NT2/D1 (cell line): Measurements from ENCODE around the gene MRPL18.
"Not testable (repeated sequence)": the region's sequence is repeated elsewhere in the genome, so short reads cannot be mapped to it uniquely, and the experiment has no call there.

ENCODE experiments used
- DNase-seq: peaks from one replicate; pipeline ENCODE4 v3.0.0-alpha.2; 2011; ENCODE audit warnings: low read depth, low spot score
- H3K27me3 ChIP-seq: 2 replicates; pipeline ENCODE4 v1.6.0; 2011; ENCODE audit warnings: mild to moderate bottlenecking; ENCODE audit not compliant: insufficient read length, insufficient read depth
- H3K36me3 ChIP-seq: 2 replicates; pipeline ENCODE4 v1.6.1; 2011; ENCODE audit warnings: mild to moderate bottlenecking, low read length, mixed read lengths; ENCODE audit not compliant: insufficient read depth, insufficient read length
- H3K4me1 ChIP-seq: 2 replicates; pipeline ENCODE4 v1.5.1; 2011; ENCODE audit not compliant: insufficient read depth, insufficient read length
- H3K4me3 ChIP-seq: 2 replicates; pipeline ENCODE4 v1.5.1; 2011; ENCODE audit warnings: low read depth; ENCODE audit not compliant: insufficient read length
- H3K9ac ChIP-seq: 2 replicates; pipeline ENCODE4 v1.6.0; 2011; ENCODE audit warnings: low read depth; ENCODE audit not compliant: insufficient read length
- H3K9me3 ChIP-seq: 2 replicates; pipeline ENCODE4 v1.5.1; 2011; ENCODE audit warnings: mild to moderate bottlenecking, low read length; ENCODE audit not compliant: insufficient read depth
- SUZ12 ChIP-seq: IDR thresholded peaks from 2 replicates; pipeline ENCODE4 v1.6.1; 2011; ENCODE audit not compliant: insufficient read length, insufficient read depth; ENCODE audit errors: extremely low read depth
- YY1 ChIP-seq: IDR thresholded peaks from 2 replicates; pipeline ENCODE4 v1.6.1; 2011; ENCODE audit not compliant: insufficient read length, insufficient read depth
- ZNF274 ChIP-seq: IDR thresholded peaks from 2 replicates; pipeline ENCODE4 v1.6.1; 2011; ENCODE audit warnings: mild to moderate bottlenecking, low read depth, low read length

MRPL18 gene

DNA sequence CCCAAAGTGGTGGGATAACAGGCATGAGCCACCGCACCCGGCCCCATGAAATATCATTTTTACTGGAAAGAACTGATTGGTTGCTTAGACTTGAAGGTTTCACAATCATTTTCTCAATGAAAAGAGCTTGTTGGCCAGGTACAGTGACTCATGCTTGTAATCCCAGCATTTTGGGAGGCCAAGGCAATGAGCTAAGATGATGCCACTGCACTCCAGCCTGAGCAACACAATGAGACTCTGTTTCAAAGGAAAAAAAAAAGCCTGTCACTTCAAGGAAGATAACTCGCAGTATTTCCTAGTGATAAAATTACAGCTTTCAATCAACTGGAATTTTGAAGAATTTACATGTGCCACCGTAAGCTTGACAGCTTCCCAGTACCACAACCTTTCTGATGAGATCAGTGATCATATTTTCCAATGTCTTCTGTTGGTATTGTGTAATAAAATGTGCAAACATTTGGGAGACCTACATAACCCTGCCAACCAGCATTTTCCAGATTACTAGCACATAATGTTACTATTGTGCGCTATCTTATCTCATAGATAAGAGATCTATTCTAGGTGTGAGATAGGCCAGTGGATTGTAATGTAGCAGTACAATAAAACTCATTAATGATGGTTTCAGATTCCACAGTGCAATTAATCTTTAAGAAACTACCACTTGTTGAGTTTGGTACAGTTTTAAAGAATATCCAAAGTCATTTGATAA lies 17.0 kb downstream of the MRPL18 start:
- H3K9me3 ChIP-seq = no peaks in the 10 kb centered on the region
- H3K36me3 ChIP-seq = no peaks in the 10 kb centered on the region
- H3K4me1 ChIP-seq = no peaks in the 10 kb centered on the region
- no peak for TF ChIP-seq SUZ12
- no peak overlapping the region for H3K9ac ChIP-seq
- H3K27me3 ChIP-seq = no peaks in the 10 kb centered on the region
- H3K4me3 ChIP-seq = no peak overlapping the region
- DNase-seq = no peak

DNA sequence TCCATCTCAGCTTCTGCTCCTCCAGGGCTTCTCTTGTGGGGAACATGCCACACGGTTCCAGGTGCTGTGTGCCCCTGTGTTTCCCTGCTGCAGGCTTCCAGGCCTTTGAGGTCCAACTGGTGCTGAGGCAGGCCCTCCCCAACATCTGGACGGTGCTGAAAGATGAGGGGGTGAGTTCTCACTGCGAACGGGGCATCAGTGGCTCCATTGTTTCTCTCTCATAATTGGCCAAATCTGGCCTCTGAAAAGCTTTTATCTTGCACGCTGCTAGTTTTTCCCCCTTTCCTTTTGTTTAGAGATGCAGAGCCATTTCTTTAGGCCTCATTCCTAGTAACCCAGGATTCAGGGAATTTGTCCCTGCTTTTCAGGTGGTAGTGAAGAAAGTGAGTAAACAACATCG lies 18.4 kb downstream of the MRPL18 start:
- Histone ChIP-seq H3K4me1 (no peaks in the 10 kb centered on the region), H3K9me3 (no peaks in the 10 kb centered on the region), H3K36me3 (no peaks in the 10 kb centered on the region), H3K9ac (no peak overlapping the region), H3K4me3 (no peak overlapping the region), H3K27me3 (no peaks in the 10 kb centered on the region)
- TF ChIP-seq SUZ12 (no peak), ZNF274 (no peak), YY1 (no peak)
- DNase-seq = no peak

DNA sequence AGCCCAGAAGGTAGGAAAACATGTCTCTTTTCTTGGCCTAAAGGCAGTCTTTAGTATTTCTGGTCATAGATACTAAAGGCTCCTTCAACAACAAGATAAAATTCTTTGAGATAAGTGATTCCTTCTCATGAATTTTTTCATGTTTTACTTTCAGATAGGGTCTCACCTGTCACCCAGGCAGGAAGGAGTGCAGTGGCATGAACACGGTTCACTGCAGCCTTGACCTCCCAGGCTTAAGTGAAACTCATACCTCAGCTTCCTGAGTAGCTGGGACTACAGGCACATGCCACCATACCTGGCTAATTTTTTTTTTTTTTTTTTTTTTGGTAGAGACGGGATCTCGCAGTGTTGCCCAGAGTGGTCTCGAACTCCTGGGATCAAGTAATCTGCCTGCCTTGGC lies 18.9 kb downstream of the MRPL18 start:
- H3K9me3 ChIP-seq = no peaks in the 10 kb centered on the region
- H3K27me3 ChIP-seq = no peaks in the 10 kb centered on the region
- no peak for DNase-seq
- no peaks in the 10 kb centered on the region for H3K36me3 ChIP-seq
- no peak for TF ChIP-seq SUZ12
- no peak for TF ChIP-seq YY1
- no peak for TF ChIP-seq ZNF274
- no peaks in the 10 kb centered on the region for H3K4me1 ChIP-seq
- no peak overlapping the region for H3K9ac ChIP-seq
- H3K4me3 ChIP-seq = no peak overlapping the region

DNA sequence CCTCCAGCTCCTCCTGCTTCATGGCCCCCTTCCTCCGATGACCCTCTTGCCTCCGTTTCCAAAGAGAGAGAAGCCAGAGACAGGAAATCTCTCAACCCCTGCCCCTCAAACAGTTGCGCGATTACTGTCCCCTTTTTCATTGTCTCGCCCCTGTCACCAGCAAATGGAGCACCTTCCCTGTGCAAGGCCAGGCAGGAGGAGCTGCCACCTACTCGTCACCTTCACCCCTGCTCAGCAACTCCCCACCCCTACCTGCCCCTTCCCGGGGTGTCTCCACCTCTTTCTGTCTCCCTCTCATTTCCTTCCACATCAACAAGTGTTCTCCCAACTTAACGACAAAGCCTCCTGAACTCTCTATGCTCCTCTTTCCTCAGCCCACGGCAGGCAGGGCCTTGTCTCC lies 23.5 kb downstream of the MRPL18 start:
- Histone ChIP-seq H3K4me1 (no peaks in the 10 kb centered on the region), H3K9me3 (no peaks in the 10 kb centered on the region), H3K4me3 (no peak overlapping the region), H3K36me3 (no peaks in the 10 kb centered on the region), H3K9ac (no peak overlapping the region), H3K27me3 (no peaks in the 10 kb centered on the region)
- DNase-seq = no peak
- TF ChIP-seq SUZ12 = no peak
- no peak for TF ChIP-seq ZNF274
- no peak for TF ChIP-seq YY1

DNA sequence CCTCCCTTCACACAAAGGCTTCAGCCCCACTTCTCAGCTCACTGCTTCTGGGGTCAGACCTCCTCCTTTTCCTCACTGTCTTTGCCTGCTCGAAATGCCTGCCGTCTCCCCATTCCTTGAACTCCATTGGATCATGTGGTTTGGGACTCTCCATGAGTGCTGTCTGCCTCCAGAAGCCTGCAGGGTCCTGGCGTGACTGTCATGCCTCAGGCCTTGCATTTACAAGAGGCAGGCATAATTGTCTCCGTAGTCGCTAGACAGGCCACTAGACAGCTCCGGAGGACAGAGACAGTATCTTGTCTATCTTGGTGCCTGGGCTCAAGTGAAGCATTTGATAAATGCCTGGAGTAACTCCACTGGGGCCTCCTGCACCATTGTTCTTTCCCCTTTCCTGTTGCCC lies 25.1 kb downstream of the MRPL18 start:
- Histone ChIP-seq H3K9me3 (no peaks in the 10 kb centered on the region), H3K4me1 (peaks cover 7% of the 10 kb centered on the region), H3K9ac (no peak overlapping the region), H3K4me3 (no peak overlapping the region), H3K36me3 (no peaks in the 10 kb centered on the region), H3K27me3 (no peaks in the 10 kb centered on the region)
- no peak for DNase-seq
- TF ChIP-seq SUZ12 = no peak
- TF ChIP-seq ZNF274 = no peak

DNA sequence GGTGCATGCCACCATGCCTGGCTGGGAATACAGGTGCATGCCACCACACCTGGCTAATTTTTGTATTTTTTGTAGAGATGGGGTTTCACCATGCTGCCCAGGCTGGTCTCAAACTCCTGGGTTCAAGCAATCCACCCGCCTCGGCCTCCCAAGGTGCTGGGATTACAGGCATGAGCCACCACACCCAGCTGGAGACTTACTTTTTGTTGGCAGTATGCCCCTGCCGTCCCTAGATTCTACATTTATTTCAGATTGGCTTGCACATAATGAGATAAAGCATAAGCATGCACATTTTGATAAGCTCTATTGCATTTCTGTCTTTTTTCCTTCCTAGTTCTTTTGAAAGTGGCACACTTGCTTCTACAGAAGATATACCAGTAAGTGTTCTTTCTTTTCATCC lies 26.5 kb downstream of the MRPL18 start:
- H3K4me3 ChIP-seq, DNase-seq, H3K4me1 ChIP-seq, H3K27me3 ChIP-seq, H3K9me3 ChIP-seq, H3K36me3 ChIP-seq, H3K9ac ChIP-seq: not testable (repeated sequence)

DNA sequence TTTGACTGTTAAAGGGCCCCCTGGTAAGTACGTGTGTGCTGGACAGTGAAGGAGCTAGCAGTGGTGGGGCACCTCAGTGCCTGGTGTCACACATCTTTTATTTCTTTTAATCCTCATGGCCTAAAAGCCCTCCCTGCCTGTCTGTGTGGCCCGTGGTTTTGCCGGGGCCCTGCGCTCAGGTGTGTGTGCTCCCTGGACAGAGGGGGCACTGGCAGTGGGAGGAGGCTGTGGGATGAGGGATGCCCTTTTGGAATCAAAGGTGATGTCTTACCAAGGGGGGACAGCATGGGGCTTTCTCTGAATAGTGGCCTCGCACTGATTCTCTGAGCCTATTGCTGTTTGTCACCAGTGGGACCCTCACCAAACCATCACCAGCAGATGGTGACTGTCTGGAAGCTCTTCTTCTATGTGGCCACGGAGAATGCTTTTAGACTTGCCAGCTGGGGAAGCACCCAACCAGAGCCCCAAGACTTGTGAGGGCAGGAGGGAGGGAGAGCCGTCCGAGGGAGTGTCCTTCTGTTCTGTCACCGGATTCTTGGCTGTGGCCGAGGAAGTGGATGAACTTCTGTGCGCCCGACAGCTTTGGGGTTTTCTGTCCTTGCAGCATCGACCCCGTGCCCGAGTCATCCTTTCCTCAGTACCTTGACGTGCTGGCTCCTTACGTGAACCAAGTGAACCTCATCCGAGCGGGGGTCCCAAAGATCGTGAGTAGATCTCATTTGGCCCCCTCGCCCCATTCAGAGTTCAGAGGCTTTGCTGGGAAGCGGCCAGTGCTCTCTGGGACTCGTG lies 27.9 kb downstream of the MRPL18 start:
- Histone ChIP-seq H3K27me3 (no peaks in the 10 kb centered on the region), H3K4me3 (no peak overlapping the region), H3K9me3 (no peaks in the 10 kb centered on the region), H3K4me1 (peaks cover 11% of the 10 kb centered on the region), H3K9ac (no peak overlapping the region), H3K36me3 (no peaks in the 10 kb centered on the region)
- no peak for DNase-seq
- TF ChIP-seq ZNF274 = no peak
- no peak for TF ChIP-seq SUZ12
- no peak for TF ChIP-seq YY1
